Astrocyte (in vitro differentiated cells and primary cell): ENCODE results near the gene ACTN4. TPM values are rescaled to one million over a fixed set of nuclear protein-coding genes. Genes with fewer than 3 reads are reported as not detected.

Source experiments
- DNase-seq: peaks from one replicate; pipeline ENCODE4 v3.0.0-alpha.2; 2010; ENCODE audit warnings: low read depth
- FAIRE-seq: peaks from 2 replicates; lab custom pipeline; 2011; peaks lifted over from hg19 to GRCh38; lab: Jason Lieb, UNC
- H2AFZ ChIP-seq: 2 replicates; pipeline ENCODE4 v1.6.0; 2012; ENCODE audit warnings: low read depth, low read length, inconsistent platforms
- H3K27ac ChIP-seq: 2 replicates; pipeline ENCODE4 v1.5.1; 2011; ENCODE audit warnings: low read depth, low read length, inconsistent platforms
- H3K27me3 ChIP-seq: 2 replicates; pipeline ENCODE4 v1.6.0; 2011; ENCODE audit warnings: low read length, inconsistent platforms; ENCODE audit not compliant: insufficient read depth
- H3K36me3 ChIP-seq: 2 replicates; pipeline ENCODE4 v1.5.1; 2011; ENCODE audit warnings: low read length, inconsistent platforms; ENCODE audit not compliant: insufficient read depth
- H3K4me1 ChIP-seq: 2 replicates; pipeline ENCODE4 v1.5.1; 2011; ENCODE audit warnings: low read length, inconsistent platforms; ENCODE audit not compliant: insufficient read depth
- H3K4me2 ChIP-seq: 2 replicates; pipeline ENCODE4 v1.6.0; 2012; ENCODE audit warnings: low read length, inconsistent platforms
- H3K4me3 ChIP-seq: 2 replicates; pipeline ENCODE4 v1.5.1; 2011; ENCODE audit warnings: low read depth, mild to moderate bottlenecking, low read length, inconsistent platforms; ENCODE audit not compliant: insufficient read depth
- H3K79me2 ChIP-seq: 2 replicates; pipeline ENCODE4 v1.6.0; 2012; ENCODE audit warnings: mild to moderate bottlenecking, low read length, inconsistent platforms; ENCODE audit not compliant: insufficient read depth
- H3K9ac ChIP-seq: 2 replicates; pipeline ENCODE4 v1.6.0; 2012; ENCODE audit warnings: mild to moderate bottlenecking, low read length, inconsistent platforms
- H3K9me3 ChIP-seq: 2 replicates; pipeline ENCODE4 v1.5.1; 2012; ENCODE audit warnings: low read depth, mild to moderate bottlenecking, low read length, inconsistent platforms; ENCODE audit not compliant: insufficient read depth
- H4K20me1 ChIP-seq: 2 replicates; pipeline ENCODE4 v1.6.0; 2012; ENCODE audit warnings: low read length, inconsistent platforms; ENCODE audit not compliant: insufficient read depth
- H3K27ac Mint-ChIP-seq: one replicate; pipeline ENCODE4 v1.8.0; 2021; ENCODE audit warnings: mild to moderate bottlenecking, mixed read lengths; ENCODE audit not compliant: unreplicated experiment
- H3K27me3 Mint-ChIP-seq: one replicate; pipeline ENCODE4 v1.8.0; 2021; ENCODE audit warnings: low read depth, mixed read lengths; ENCODE audit not compliant: unreplicated experiment
- H3K36me3 Mint-ChIP-seq: one replicate; pipeline ENCODE4 v1.8.0; 2021; ENCODE audit warnings: low read depth, mixed read lengths; ENCODE audit not compliant: unreplicated experiment
- H3K4me1 Mint-ChIP-seq: one replicate; pipeline ENCODE4 v1.8.0; 2021; ENCODE audit warnings: low read depth, mixed read lengths; ENCODE audit not compliant: unreplicated experiment
- H3K4me3 Mint-ChIP-seq: one replicate; pipeline ENCODE4 v1.8.0; 2021; ENCODE audit warnings: mild to moderate bottlenecking, moderate library complexity, mixed read lengths; ENCODE audit not compliant: unreplicated experiment
- H3K9me3 Mint-ChIP-seq: one replicate; pipeline ENCODE4 v1.8.0; 2021; ENCODE audit warnings: mild to moderate bottlenecking, mixed read lengths; ENCODE audit not compliant: unreplicated experiment
- CTCF ChIP-seq: IDR thresholded peaks from 2 replicates; pipeline ENCODE4 v1.5.1; 2011; ENCODE audit warnings: low read depth, mild to moderate bottlenecking, inconsistent platforms, low read length, moderate library complexity; ENCODE audit not compliant: insufficient read depth
- EZH2 ChIP-seq: IDR thresholded peaks from 2 replicates; pipeline ENCODE4 v1.6.1; 2012; ENCODE audit warnings: mild to moderate bottlenecking, low read length, inconsistent platforms; ENCODE audit not compliant: insufficient read depth
- total RNA-seq: library from RNA; stranded (reverse); gene quantifications from 2 replicates; pipeline ENCODE4 v1.2.1, GENCODE V29; 2021

Gene ACTN4
- total RNA-seq, 1 donor from 2014 or later = 879 TPM

- peaks cover 28% of the 10 kb centered on the region for H3K36me3 Mint-ChIP-seq
- no peak overlapping the region for H3K4me3 ChIP-seq
- peaks cover 10% of the 10 kb centered on the region for H3K4me1 ChIP-seq
- H3K27me3 ChIP-seq = no peaks in the 10 kb centered on the region
- H4K20me1 ChIP-seq = peaks cover 57% of the 10 kb centered on the region
- H3K36me3 ChIP-seq = peaks cover 42% of the 10 kb centered on the region
- peaks cover 7% of the 10 kb centered on the region for H3K4me1 Mint-ChIP-seq
- H3K79me2 ChIP-seq = peaks cover 31% of the 10 kb centered on the region
- no peaks in the 10 kb centered on the region for H3K9me3 Mint-ChIP-seq
- no peaks in the 10 kb centered on the region for H3K9me3 ChIP-seq
- FAIRE-seq = no peak
- H3K27ac ChIP-seq = no peak overlapping the region
- DNase-seq = no peak
- TF ChIP-seq EZH2 = no peak
- TF ChIP-seq CTCF = no peak
- no peak overlapping the region for H3K4me3 Mint-ChIP-seq
- no peaks in the 10 kb centered on the region for H3K27me3 Mint-ChIP-seq
- H2AFZ ChIP-seq = no peak overlapping the region
- H3K4me2 ChIP-seq = no peak overlapping the region
- peak overlapping the region; percentile 34 for H3K27ac Mint-ChIP-seq
- peak overlapping the region; percentile 23 for H3K9ac ChIP-seq
Observed at GRCh38 chr19:38727868-38728660, 80.6 kb downstream of the ACTN4 start.

GRCh38 chr19:38728752-38729541, 81.5 kb downstream of the ACTN4 start:
- TF ChIP-seq CTCF = no peak
- TF ChIP-seq EZH2 = no peak
- Histone ChIP-seq H2AFZ (no peak overlapping the region), H4K20me1 (peaks cover 62% of the 10 kb centered on the region), H3K4me2 (no peak overlapping the region), H3K9me3 (no peaks in the 10 kb centered on the region), H3K27ac (no peak overlapping the region), H3K27me3 (no peaks in the 10 kb centered on the region), H3K79me2 (peaks cover 25% of the 10 kb centered on the region), H3K36me3 (peaks cover 42% of the 10 kb centered on the region), H3K4me1 (peaks cover 19% of the 10 kb centered on the region), H3K9ac (no peak overlapping the region), H3K4me3 (no peak overlapping the region)
- DNase-seq (no peak), FAIRE-seq (no peak)
- Mint-ChIP-seq H3K27me3 (no peaks in the 10 kb centered on the region), H3K4me3 (no peak overlapping the region), H3K9me3 (no peaks in the 10 kb centered on the region), H3K36me3 (peaks cover 23% of the 10 kb centered on the region), H3K27ac (peak overlapping the region; percentile 34), H3K4me1 (no peaks in the 10 kb centered on the region)
